SU-DHL-6 (cell line): ENCODE results near the gene AADACL2.

Source experiments
- CTCF ChIP-seq: fragments of 200-600 bp; sonication (generic); IDR thresholded peaks from one replicate; pipeline ENCODE4 v1.5.1; 2017; ENCODE audit warnings: antibody characterized with exemption, mild to moderate bottlenecking, low read length, moderate library complexity; ENCODE audit not compliant: insufficient read depth, poor library complexity, severe bottlenecking
- EZH2phosphoT487 ChIP-seq: fragments of 200-600 bp; sonication (generic), shearing (Covaris generic); conservative IDR thresholded peaks from 2 replicates; pipeline ENCODE4 v1.6.1; 2018; ENCODE audit warnings: mild to moderate bottlenecking, antibody characterized with exemption, low read length, moderate library complexity, mixed read lengths

GRCh38 chr3:151806838-151807237 lies 73.1 kb downstream of the AADACL2 start:
- TF ChIP-seq CTCF (no peak), EZH2phosphoT487 (no peak)
